Skeletal muscle cell (primary cell): ENCODE data around the gene CPNE2.
"Not testable (repeated sequence)": the region's sequence is repeated elsewhere in the genome, so short reads cannot be mapped to it uniquely, and the experiment has no call there.

Experiments
- DNase-seq: peaks from one replicate; pipeline ENCODE4 v3.0.0-alpha.2; 2010; ENCODE audit warnings: low read depth
- H3K4me3 ChIP-seq: 2 replicates; pipeline ENCODE4 v1.5.1; 2011; ENCODE audit warnings: low read depth, mild to moderate bottlenecking, control low read depth, low read length, moderate library complexity

Gene CPNE2

GRCh38 chr16:57185945-57186871 is 93.8 kb downstream of the CPNE2 start, which contains the start of the genes PSME3IP1 and RSPRY1:
PSME3IP1 (minus strand) TSS chr16:57186039; CDS start chr16:57173854, 12,185 bp downstream.
RSPRY1 (plus strand) TSS chr16:57186329; CDS start chr16:57204659, 18,330 bp downstream.
- DNase-seq: peak; percentile 98
- peak within 1 kb of the TSS; percentile 93 for H3K4me3 ChIP-seq

GRCh38 chr16:57186872-57187854 is 94.8 kb downstream of the CPNE2 start:
- DNase-seq: no peak
- H3K4me3 ChIP-seq: peak overlapping the region; percentile 93

- H3K4me3 ChIP-seq: peak overlapping the region; percentile 93
- DNase-seq: not testable (repeated sequence)
Measured at GRCh38 chr16:57187902-57188710, 95.7 kb downstream of the CPNE2 start.

- DNase-seq: no peak
- no peak overlapping the region for H3K4me3 ChIP-seq
Measured at GRCh38 chr16:57188711-57189002, 96.3 kb downstream of the CPNE2 start.

- not testable (repeated sequence) for DNase-seq
Measured at GRCh38 chr16:57189527-57189926, 97.1 kb downstream of the CPNE2 start.

GRCh38 chr16:57190136-57190535 is 97.8 kb downstream of the CPNE2 start:
- H3K4me3 ChIP-seq: no peak overlapping the region
- DNase-seq: no peak

More at GRCh38 chr16:57189527-57189926, 97.1 kb downstream of the CPNE2 start:
- H3K4me3 ChIP-seq: not testable (repeated sequence)

GRCh38 chr16:57191056-57191571 is 98.7 kb downstream of the CPNE2 start:
- H3K4me3 ChIP-seq: no peak overlapping the region
- no peak for DNase-seq

- H3K4me3 ChIP-seq: no peak overlapping the region
- no peak for DNase-seq
Measured at GRCh38 chr16:57192146-57192545, 99.8 kb downstream of the CPNE2 start.

GRCh38 chr16:57192720-57193486 is 100.5 kb downstream of the CPNE2 start:
- H3K4me3 ChIP-seq: no peak overlapping the region
- peak; percentile 31 for DNase-seq

- DNase-seq: peak; percentile 75
- no peak overlapping the region for H3K4me3 ChIP-seq
Measured at GRCh38 chr16:57194512-57194911, 102.1 kb downstream of the CPNE2 start.

GRCh38 chr16:57196286-57196685 is 103.9 kb downstream of the CPNE2 start:
- no peak overlapping the region for H3K4me3 ChIP-seq
- DNase-seq: no peak

GRCh38 chr16:57196753-57197152 is 104.4 kb downstream of the CPNE2 start:
- no peak for DNase-seq
- no peak overlapping the region for H3K4me3 ChIP-seq
